CD4-positive, alpha-beta T cell (primary cell): Measurements from ENCODE around the gene OR2B3. TPM values are rescaled to one million over a fixed set of nuclear protein-coding genes. Genes with fewer than 3 reads are reported as not detected.

Source experiments
- ATAC-seq: fragments of 200-7000 bp; cut with Tn5 transposase; one replicate; pipeline ENCODE4 v1.10.0; 2022; ENCODE audit warnings: mild to moderate bottlenecking; ENCODE audit not compliant: poor library complexity
- CTCF ChIA-PET: fragments of 350-600 bp; sonication (Branson Sonifier 250); formaldehyde crosslinking; loops from one replicate; lab custom pipeline; 2021; ENCODE audit warnings: antibody characterized with exemption, inconsistent platforms; lab: Charles Lee
- POLR2A ChIA-PET: fragments of 350-600 bp; sonication (Branson Sonifier 250); formaldehyde crosslinking; loops from one replicate; lab custom pipeline; 2021; ENCODE audit warnings: antibody characterized with exemption, inconsistent platforms; lab: Charles Lee
- DNase-seq, 14 experiments: peaks; one replicate each; pipeline ENCODE4 v3.0.0-alpha.2; 2013 to 2020; ENCODE audit warnings: mixed read lengths in 2 of 14
- H3K27ac ChIP-seq, 2 donors: one replicate each; pipeline versions ENCODE4 v1.5.1 to v1.7.0; 2013; ENCODE audit warnings: low read length in 2 of 2, low read depth in 1 of 2, mild to moderate bottlenecking in 1 of 2
- H3K27me3 ChIP-seq, 2 experiments: 1 replicate in 1 of 2; 2 replicates in 1 of 2; pipeline versions ENCODE4 v1.6.1 to v1.7.0; 2013; ENCODE audit warnings: low read length in 2 of 2, control low read depth in 1 of 2, mild to moderate bottlenecking in 1 of 2, moderate library complexity in 1 of 2; ENCODE audit not compliant: insufficient read depth in 2 of 2, control insufficient read depth in 1 of 2
- H3K36me3 ChIP-seq: one replicate; pipeline ENCODE4 v1.6.1; 2013; ENCODE audit warnings: low read length, control low read depth; ENCODE audit not compliant: insufficient read depth
- H3K4me1 ChIP-seq: one replicate; pipeline ENCODE4 v1.6.1; 2013; ENCODE audit warnings: low read length, control low read depth; ENCODE audit not compliant: insufficient read depth
- H3K4me3 ChIP-seq: one replicate; pipeline ENCODE4 v1.5.1; 2013; ENCODE audit warnings: mild to moderate bottlenecking, low read length, moderate library complexity
- H3K9me3 ChIP-seq, 2 experiments: 1 replicate in 1 of 2; 2 replicates in 1 of 2; pipeline versions ENCODE4 v1.6.1 to v1.7.0; 2013; ENCODE audit warnings: low read length in 2 of 2, mild to moderate bottlenecking in 2 of 2, control low read depth in 1 of 2, moderate library complexity in 1 of 2; ENCODE audit not compliant: control insufficient read depth in 1 of 2, insufficient read depth in 1 of 2
- H3K27ac Mint-ChIP-seq: one replicate; pipeline ENCODE4 v1.8.0; 2020; ENCODE audit warnings: mixed read lengths
- H3K27me3 Mint-ChIP-seq: one replicate; pipeline ENCODE4 v1.8.0; 2021; ENCODE audit warnings: mixed read lengths
- H3K36me3 Mint-ChIP-seq: one replicate; pipeline ENCODE4 v1.8.0; 2021; ENCODE audit warnings: low read depth, mixed read lengths
- H3K4me1 Mint-ChIP-seq: one replicate; pipeline ENCODE4 v1.8.0; 2021; ENCODE audit warnings: low read depth, mixed read lengths
- H3K4me3 Mint-ChIP-seq: one replicate; pipeline ENCODE4 v1.8.0; 2020; ENCODE audit warnings: mild to moderate bottlenecking, mixed read lengths
- H3K9me3 Mint-ChIP-seq: one replicate; pipeline ENCODE4 v1.8.0; 2020; ENCODE audit warnings: mixed read lengths
- CTCF ChIP-seq: fragments of 200-600 bp; IDR thresholded peaks from one replicate; pipeline ENCODE4 v1.8.0; 2022; ENCODE audit warnings: antibody characterized with exemption, mild to moderate bottlenecking
- intact Hi-C, 2 experiments: fragments of 100-400 bp; cut with DNase I in 1 of 2; cut with micrococcal nuclease in 1 of 2; formaldehyde crosslinking; loops; one replicate each; pipeline versions ENCODE4 v1.15.1 to v1.9.0; 2023 to 2025; cut with DNase I, micrococcal nuclease
- total RNA-seq, 174 experiments: library from RNA in 2 of 174; stranded (reverse) in 2 of 174; gene quantifications; one replicate each; pipeline ENCODE4 v1.2.3 and lab custom pipeline; 2021 to 2026

Gene OR2B3
- total RNA-seq, 2 experiments from 2014 or later, result not detected

- Histone ChIP-seq H3K4me1 (no peaks in the 10 kb centered on the region), H3K9me3 (no peaks in the 10 kb centered on the region), H3K4me3 (no peak overlapping the region), H3K27me3 (peaks cover 8 to 19% of the 10 kb centered on the region in 2 experiments), H3K27ac (no peak overlapping the region), H3K36me3 (no peaks in the 10 kb centered on the region)
- Mint-ChIP-seq H3K9me3 (peaks cover 2% of the 10 kb centered on the region), H3K4me3 (no peak overlapping the region), H3K4me1 (no peaks in the 10 kb centered on the region), H3K27me3 (peaks cover 67% of the 10 kb centered on the region), H3K36me3 (no peaks in the 10 kb centered on the region), H3K27ac (no peak overlapping the region)
- DNase-seq, result peak in 2 of 14 experiments; percentile 14 to 20
- ATAC-seq, result no peak
- POLR2A ChIA-PET, result no interaction called here
- intact Hi-C loops, result no loop called here
- TF ChIP-seq CTCF, result no peak
- CTCF ChIA-PET, result no interaction called here
Measured at GRCh38 chr6:29071831-29072723, 15.0 kb downstream of the OR2B3 start.

GRCh38 chr6:29051680-29052079 lies 35.4 kb downstream of the OR2B3 start:
- no peaks in the 10 kb centered on the region for H3K9me3 ChIP-seq

DNA sequence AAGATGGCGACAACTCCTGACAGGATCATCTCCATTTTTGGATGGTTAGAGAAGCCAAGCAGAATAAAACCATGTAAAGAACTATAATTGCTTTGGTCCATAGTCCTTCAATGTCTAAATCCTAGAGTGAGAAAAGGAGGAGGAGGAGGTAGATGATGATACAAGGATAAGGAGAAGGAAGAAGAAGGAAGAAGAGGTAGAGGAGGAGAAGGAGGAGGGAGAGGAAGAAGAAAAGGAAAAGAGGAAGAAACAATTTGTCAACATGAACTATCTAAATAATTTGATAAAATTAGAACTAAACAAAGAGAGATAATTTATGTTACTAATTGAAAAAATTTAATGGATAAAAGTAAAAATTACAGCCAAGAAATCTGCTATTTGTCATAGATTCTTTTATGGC lies 42.0 kb downstream of the OR2B3 start, which contains the start of gene OR2W1:
OR2W1 (minus strand) TSS at position 101 of the 400 bp plus-strand sequence; CDS start at position 101, 0 bp downstream.
- H3K4me1 ChIP-seq, result no peaks in the 10 kb centered on the region
- DNase-seq (no peak), ATAC-seq (no peak)
- ChIA-PET CTCF (no interaction called here), POLR2A (no interaction called here)
- H3K4me1 Mint-ChIP-seq, result no peaks in the 10 kb centered on the region
- H3K4me3 Mint-ChIP-seq, result no peak within 1 kb of the TSS
- no peaks in the 10 kb centered on the region for H3K36me3 ChIP-seq
- no peak within 1 kb of the TSS for H3K27ac ChIP-seq
- no peaks in the 10 kb centered on the region for H3K36me3 Mint-ChIP-seq
- peaks cover 0 to 11% of the 10 kb centered on the region in 2 experiments for H3K9me3 ChIP-seq
- no peak for TF ChIP-seq CTCF
- intact Hi-C loops, result no loop called here
- H3K27ac Mint-ChIP-seq, result no peak within 1 kb of the TSS
- no peaks in the 10 kb centered on the region for H3K9me3 Mint-ChIP-seq
- no peak within 1 kb of the TSS for H3K4me3 ChIP-seq
- peaks cover 5 to 41% of the 10 kb centered on the region in 2 experiments for H3K27me3 ChIP-seq
- H3K27me3 Mint-ChIP-seq, result peaks cover 59% of the 10 kb centered on the region

More at GRCh38 chr6:29051680-29052079, 35.4 kb downstream of the OR2B3 start:
- H3K4me1 Mint-ChIP-seq, result no peaks in the 10 kb centered on the region
- Histone ChIP-seq H3K27me3 (peaks cover 2 to 43% of the 10 kb centered on the region in 2 experiments), H3K4me3 (no peak overlapping the region), H3K27ac (no peak overlapping the region), H3K4me1 (no peaks in the 10 kb centered on the region), H3K36me3 (no peaks in the 10 kb centered on the region)
- H3K27me3 Mint-ChIP-seq, result peaks cover 56% of the 10 kb centered on the region
- H3K9me3 Mint-ChIP-seq, result no peaks in the 10 kb centered on the region
- DNase-seq (no peak), ATAC-seq (no peak)
- ChIA-PET CTCF (no interaction called here), POLR2A (no interaction called here)
- H3K27ac Mint-ChIP-seq, result no peak overlapping the region
- no peak for TF ChIP-seq CTCF
- no peaks in the 10 kb centered on the region for H3K36me3 Mint-ChIP-seq
- no peak overlapping the region for H3K4me3 Mint-ChIP-seq
- intact Hi-C loops, result no loop called here

Other genes starting within 250 kb of the OR2B3 start
- 10 to 100 TPM; 11.5 to 13.2 TPM for gene TRIM27, start 163.3 kb downstream of the OR2B3 start, total RNA-seq
- gene ZNF311, start 82.0 kb downstream of the OR2B3 start, total RNA-seq, result under 1 TPM; 0.25 to 0.31 TPM
- gene OR2W1, start 42.1 kb downstream of the OR2B3 start, total RNA-seq, result not detected
- not detected for gene OR2J1, start 12.2 kb upstream of the OR2B3 start, total RNA-seq
- gene OR2J3, start 20.7 kb upstream of the OR2B3 start, total RNA-seq, result not detected
- gene OR2J2, start 83.6 kb upstream of the OR2B3 start, total RNA-seq, result not detected
- not detected for gene OR14J1, start 214.4 kb upstream of the OR2B3 start, total RNA-seq